HUES6 (cell line): ENCODE results near the gene ATP11A.

Experiments used
- H3K27ac ChIP-seq: 2 replicates; pipeline ENCODE4 v1.7.0; 2013; ENCODE audit warnings: low read depth, mild to moderate bottlenecking, low read length, inconsistent platforms
- H3K27me3 ChIP-seq: 2 replicates; pipeline ENCODE4 v1.6.1; 2013; ENCODE audit warnings: low read length; ENCODE audit not compliant: control insufficient read depth, insufficient read depth
- H3K36me3 ChIP-seq: 2 replicates; pipeline ENCODE4 v1.6.1; 2013; ENCODE audit warnings: low read length; ENCODE audit not compliant: control insufficient read depth, insufficient read depth
- H3K4me1 ChIP-seq: 2 replicates; pipeline ENCODE4 v1.6.1; 2013; ENCODE audit warnings: low read length; ENCODE audit not compliant: control insufficient read depth, insufficient read depth
- H3K4me3 ChIP-seq: 2 replicates; pipeline ENCODE4 v1.5.1; 2013; ENCODE audit warnings: low read depth, low read length
- H3K9ac ChIP-seq: one replicate; pipeline ENCODE4 v1.6.1; 2013; ENCODE audit warnings: mild to moderate bottlenecking, low read length
- H3K9me3 ChIP-seq: 2 replicates; pipeline ENCODE4 v1.6.1; 2013; ENCODE audit warnings: low read depth, low read length; ENCODE audit not compliant: control insufficient read depth, insufficient read depth

Gene ATP11A

DNA sequence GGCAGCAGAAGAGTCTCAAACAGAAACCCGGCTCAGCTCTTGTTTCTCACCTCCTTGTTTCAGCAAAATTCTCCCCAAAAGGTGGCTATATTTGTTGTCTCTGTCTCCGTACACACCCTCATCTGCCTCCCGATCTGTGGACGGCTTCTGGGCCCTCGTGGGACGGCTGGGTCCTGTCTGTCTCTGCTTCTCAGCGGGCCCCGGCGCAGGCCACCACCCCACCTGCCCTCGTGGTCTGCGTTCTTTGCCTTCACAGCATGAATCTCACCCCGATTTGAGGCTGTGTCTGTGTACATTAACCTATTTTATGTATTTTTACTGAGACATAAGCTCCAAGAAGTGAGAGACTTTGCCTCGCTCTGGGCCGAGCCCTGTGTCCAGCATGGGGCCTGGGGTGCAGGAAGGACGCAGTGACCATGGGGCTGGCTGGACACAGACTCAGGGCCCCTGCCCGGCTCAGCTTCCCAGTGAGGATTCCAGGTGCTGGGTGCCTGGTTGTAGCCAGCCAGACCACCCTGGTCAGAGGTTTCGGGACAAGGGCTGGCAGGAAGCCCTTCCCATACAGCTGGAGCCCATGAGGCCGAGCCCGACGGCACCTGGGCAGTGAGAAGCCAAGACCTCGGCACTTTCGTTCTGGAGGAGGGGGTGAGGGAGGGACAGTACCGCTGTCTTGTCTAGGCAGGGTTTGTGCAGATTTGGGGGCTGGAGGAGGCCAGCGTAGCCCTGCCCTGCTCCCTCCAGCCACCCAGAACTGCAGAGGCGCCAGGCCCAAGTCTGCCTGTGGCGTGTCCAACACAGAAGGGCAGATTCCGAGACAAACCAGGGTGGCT, 200.7 kb downstream of the ATP11A start:
- H3K27ac ChIP-seq, result no peak overlapping the region
- no peaks in the 10 kb centered on the region for H3K9me3 ChIP-seq
- no peaks in the 10 kb centered on the region for H3K36me3 ChIP-seq
- H3K9ac ChIP-seq, result no peak overlapping the region
- H3K4me1 ChIP-seq, result peaks cover 51% of the 10 kb centered on the region
- no peak overlapping the region for H3K4me3 ChIP-seq
- peaks cover 49% of the 10 kb centered on the region for H3K27me3 ChIP-seq

GRCh38 chr13:112891477-112892401, 201.9 kb downstream of the ATP11A start:
- no peaks in the 10 kb centered on the region for H3K36me3 ChIP-seq
- peak overlapping the region; percentile 27 for H3K9ac ChIP-seq
- peak overlapping the region; percentile 23; the same call in 1 of the 2 replicates for H3K4me3 ChIP-seq
- H3K27ac ChIP-seq, result no peak overlapping the region
- H3K27me3 ChIP-seq, result peaks cover 52% of the 10 kb centered on the region
- no peaks in the 10 kb centered on the region for H3K9me3 ChIP-seq
- peaks cover 54% of the 10 kb centered on the region for H3K4me1 ChIP-seq

DNA sequence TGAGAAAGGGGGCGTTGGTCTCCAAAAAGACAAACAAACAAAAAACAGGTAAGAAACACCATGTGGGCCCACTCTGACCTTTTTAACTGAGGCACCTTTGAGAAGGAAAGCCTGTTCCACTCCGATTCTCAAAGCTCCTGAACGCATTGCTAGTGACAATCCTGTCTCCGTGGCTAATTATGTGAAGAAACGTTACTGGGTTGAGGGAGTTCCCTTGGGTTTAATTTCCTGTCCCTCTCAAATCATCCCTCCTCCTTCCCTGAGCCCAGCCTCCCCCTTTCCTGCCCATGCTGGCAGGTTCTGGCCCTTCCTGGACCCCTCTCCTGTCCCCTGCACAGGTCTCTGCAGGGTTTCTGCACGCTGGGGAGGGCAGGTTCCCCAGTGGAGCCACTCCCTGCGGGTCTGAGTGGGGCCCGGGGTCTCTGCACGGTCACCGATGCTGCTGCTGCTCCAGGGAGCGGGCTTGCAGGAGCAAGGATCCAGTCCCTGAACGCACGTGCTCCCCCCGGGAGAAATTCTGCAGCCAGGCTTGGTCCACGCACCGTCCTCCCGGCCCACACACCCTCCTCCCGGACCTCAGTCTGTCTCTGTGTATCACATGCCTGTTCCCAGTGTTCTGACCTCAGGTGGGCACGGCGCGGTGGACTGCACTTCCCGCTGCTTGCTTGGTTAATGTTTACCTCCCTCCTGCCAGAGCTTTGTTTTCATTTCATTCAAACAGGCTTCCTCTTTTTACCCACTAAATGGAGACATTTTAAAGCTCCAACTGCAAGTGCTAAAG, 202.8 kb downstream of the ATP11A start:
- Histone ChIP-seq H3K36me3 (no peaks in the 10 kb centered on the region), H3K9me3 (no peaks in the 10 kb centered on the region), H3K4me3 (peak overlapping the region; percentile 52; the same call in 1 of the 2 replicates), H3K27me3 (peaks cover 52% of the 10 kb centered on the region), H3K27ac (no peak overlapping the region), H3K9ac (no peak overlapping the region), H3K4me1 (peaks cover 54% of the 10 kb centered on the region)

DNA sequence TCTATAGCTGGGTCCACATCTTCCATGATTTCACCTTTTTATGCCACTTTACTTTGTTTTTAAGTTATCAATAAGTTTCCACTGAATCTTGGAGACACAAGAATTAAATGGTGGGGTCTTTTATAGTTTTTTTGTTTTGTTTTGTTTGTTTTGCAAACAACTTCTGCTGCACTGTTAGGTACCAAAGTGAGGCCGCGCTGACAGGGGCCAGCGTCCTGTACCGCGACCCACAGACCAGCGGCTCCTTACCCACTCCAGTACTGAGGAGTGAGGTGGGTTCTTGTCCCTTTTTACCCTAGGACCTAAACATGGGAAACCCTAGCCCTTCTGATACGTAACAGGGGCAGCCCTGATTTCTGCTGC, 203.3 kb downstream of the ATP11A start:
- no peaks in the 10 kb centered on the region for H3K9me3 ChIP-seq
- peaks cover 54% of the 10 kb centered on the region for H3K4me1 ChIP-seq
- H3K36me3 ChIP-seq, result no peaks in the 10 kb centered on the region
- peak overlapping the region; percentile 52; the same call in 1 of the 2 replicates for H3K4me3 ChIP-seq
- 0 out of 2 replicates have a peak overlapping the region, but pooled peaks have one; percentile 61 for H3K27ac ChIP-seq
- peaks cover 52% of the 10 kb centered on the region for H3K27me3 ChIP-seq
- H3K9ac ChIP-seq, result peak overlapping the region; percentile 69

DNA sequence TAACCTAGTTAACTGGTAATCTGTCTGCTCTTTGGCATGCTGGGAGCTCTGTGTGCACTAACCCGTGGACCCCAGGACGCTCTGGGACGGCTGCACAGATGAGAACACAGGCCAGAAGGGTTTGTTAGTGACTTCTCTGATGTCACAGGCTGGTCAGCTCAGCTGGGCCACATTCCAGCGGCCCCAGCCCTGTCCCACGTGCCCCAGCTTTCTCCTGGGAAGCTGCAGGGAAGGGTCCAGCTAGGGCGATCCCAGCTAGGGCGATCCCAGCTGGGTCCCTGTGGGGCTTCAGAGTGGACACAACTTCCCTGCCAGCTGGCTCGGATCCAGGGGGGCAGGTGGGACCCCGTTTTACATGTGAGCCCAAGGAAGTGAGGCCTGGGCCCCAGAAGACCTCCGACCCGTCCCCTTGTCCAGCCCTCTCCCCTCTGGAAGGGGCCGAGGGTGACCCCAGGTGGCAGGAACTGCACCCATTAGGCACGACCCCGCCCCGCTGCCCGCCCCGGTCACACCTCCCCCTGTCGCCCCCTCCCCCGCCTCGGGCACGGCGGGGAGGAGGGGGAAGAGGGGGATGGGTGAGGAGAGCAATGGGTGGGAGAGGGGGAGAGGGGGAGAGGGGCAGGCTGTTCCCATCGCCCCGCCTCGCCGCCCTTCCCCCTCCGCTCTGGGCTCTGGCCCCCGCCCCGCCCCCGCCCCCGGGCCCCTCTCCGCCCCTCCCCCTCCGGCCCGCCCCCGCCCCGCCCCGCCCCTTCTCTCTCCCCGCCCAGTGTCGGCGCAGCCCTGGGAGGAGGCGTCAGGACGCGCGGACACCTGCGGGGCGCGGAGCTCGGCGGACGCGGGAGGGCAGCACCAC, 204.0 kb downstream of the ATP11A start:
- Histone ChIP-seq H3K36me3 (no peaks in the 10 kb centered on the region), H3K4me1 (peaks cover 54% of the 10 kb centered on the region), H3K9me3 (no peaks in the 10 kb centered on the region), H3K27me3 (peaks cover 52% of the 10 kb centered on the region), H3K27ac (peak overlapping the region; percentile 61; the same call in 1 of the 2 replicates), H3K9ac (peak overlapping the region; percentile 69), H3K4me3 (peak overlapping the region; percentile 52)

DNA sequence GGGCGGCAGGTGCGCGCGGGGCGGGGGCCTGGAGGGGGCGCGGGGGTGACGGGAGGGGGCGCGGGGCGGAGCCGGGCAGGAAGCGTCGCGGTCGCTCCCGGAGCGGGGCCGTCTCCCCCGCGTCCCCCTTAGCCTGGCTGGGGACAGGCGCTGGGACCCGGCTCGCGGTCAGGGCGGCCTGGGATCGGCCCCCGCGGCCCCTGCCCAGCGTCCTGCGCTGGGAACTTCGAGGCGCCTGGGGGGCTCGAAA, 204.5 kb downstream of the ATP11A start:
- H3K36me3 ChIP-seq, result no peaks in the 10 kb centered on the region
- peak overlapping the region; percentile 12 for H3K9ac ChIP-seq
- peak overlapping the region; percentile 67 for H3K4me3 ChIP-seq
- peaks cover 52% of the 10 kb centered on the region for H3K27me3 ChIP-seq
- H3K4me1 ChIP-seq, result peaks cover 54% of the 10 kb centered on the region
- H3K27ac ChIP-seq, result no peak overlapping the region
- no peaks in the 10 kb centered on the region for H3K9me3 ChIP-seq

DNA sequence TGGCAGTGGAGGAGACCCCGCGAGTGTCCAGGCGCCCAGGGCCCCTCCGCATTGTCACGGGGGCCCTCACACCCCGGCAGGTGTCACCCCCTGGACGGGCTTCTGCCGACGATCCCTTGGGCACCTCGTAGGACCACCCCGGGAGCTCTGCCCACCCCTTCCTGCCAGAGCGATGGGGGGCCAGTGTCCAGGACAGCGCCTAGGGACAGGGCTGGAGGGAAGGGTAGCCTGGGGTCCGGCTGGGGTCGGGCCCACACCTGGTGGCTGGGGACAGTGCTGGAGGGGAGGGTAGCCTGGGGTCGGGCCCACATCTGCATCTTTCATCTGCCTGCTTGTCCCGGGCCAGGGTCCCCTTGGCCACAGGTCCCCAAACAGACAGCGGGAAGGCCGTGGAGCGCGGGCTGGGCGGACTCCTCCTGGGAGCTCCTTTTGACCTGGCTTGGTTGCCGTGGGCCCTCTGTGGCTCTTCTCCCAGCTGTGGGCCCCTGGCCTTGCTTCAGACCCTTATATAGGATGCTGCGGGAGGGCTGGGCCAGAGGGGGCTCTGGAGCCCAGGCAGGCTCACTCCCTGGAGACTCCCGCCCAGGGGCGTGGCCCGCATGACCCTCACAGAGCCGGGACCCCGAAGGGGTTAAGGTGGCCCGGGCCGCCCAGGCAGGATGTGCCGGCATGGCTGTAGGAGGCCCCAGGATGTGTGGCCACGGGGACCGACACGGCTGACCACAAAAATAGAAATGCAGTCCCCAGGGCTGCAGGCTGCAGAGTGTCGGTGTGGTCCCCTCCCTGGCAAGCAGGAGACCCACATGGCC, 205.0 kb downstream of the ATP11A start:
- peak overlapping the region; percentile 67 for H3K4me3 ChIP-seq
- peak overlapping the region; percentile 12 for H3K9ac ChIP-seq
- peaks cover 54% of the 10 kb centered on the region for H3K4me1 ChIP-seq
- H3K27ac ChIP-seq, result no peak overlapping the region
- peaks cover 50% of the 10 kb centered on the region for H3K27me3 ChIP-seq
- no peaks in the 10 kb centered on the region for H3K9me3 ChIP-seq
- H3K36me3 ChIP-seq, result no peaks in the 10 kb centered on the region

- no peak overlapping the region for H3K27ac ChIP-seq
- peaks cover 41% of the 10 kb centered on the region for H3K27me3 ChIP-seq
- no peaks in the 10 kb centered on the region for H3K9me3 ChIP-seq
- H3K4me1 ChIP-seq, result peaks cover 53% of the 10 kb centered on the region
- H3K4me3 ChIP-seq, result peak overlapping the region; percentile 67
- no peaks in the 10 kb centered on the region for H3K36me3 ChIP-seq
- no peak overlapping the region for H3K9ac ChIP-seq
Measured at GRCh38 chr13:112895521-112896465, 206.0 kb downstream of the ATP11A start.
